Right ventricle myocardium inferior (tissue), 1 donor: Measurements from ENCODE around the gene SMURF2. TPM values are rescaled to one million over a fixed set of nuclear protein-coding genes. Genes with fewer than 3 reads are reported as not detected.

ENCODE experiments used
- ATAC-seq: fragments of 200-7000 bp; cut with Tn5 transposase; one replicate; pipeline ENCODE4 v1.9.1; 2020; ENCODE audit warnings: mild to moderate bottlenecking, moderate library complexity
- DNase-seq: peaks from one replicate; pipeline ENCODE4 v3.0.0; 2021; ENCODE audit errors: missing footprints
- intact Hi-C: fragments of 100-400 bp; cut with DNase I; formaldehyde crosslinking; loops from one replicate; pipeline ENCODE4 v1.11.0; 2022
- long read RNA-seq: library from polyadenylated mRNA; unstranded; transcript quantifications from one replicate; pipeline ENCODE4 v2.0.0, GENCODE V29; 2021
- total RNA-seq: library from RNA; stranded (reverse); fragmentation: NEBNext Ultra II Directional; extraction: Animal tissue kit (Norgen Biotek cat#: 25700); gene quantifications from one replicate; pipeline ENCODE4 v1.2.1, GENCODE V29; 2021
- donor health status: DM: no; HTN: yes; CAD: no; lungs with severe emphysema.

The SMURF2 gene
- 12.3 TPM for total RNA-seq
- long read RNA-seq, partial matches to known transcripts = 1 of 1 reads
- long read RNA-seq, other reads (novel, unspliced or antisense) = 0 of 1 reads

DNA sequence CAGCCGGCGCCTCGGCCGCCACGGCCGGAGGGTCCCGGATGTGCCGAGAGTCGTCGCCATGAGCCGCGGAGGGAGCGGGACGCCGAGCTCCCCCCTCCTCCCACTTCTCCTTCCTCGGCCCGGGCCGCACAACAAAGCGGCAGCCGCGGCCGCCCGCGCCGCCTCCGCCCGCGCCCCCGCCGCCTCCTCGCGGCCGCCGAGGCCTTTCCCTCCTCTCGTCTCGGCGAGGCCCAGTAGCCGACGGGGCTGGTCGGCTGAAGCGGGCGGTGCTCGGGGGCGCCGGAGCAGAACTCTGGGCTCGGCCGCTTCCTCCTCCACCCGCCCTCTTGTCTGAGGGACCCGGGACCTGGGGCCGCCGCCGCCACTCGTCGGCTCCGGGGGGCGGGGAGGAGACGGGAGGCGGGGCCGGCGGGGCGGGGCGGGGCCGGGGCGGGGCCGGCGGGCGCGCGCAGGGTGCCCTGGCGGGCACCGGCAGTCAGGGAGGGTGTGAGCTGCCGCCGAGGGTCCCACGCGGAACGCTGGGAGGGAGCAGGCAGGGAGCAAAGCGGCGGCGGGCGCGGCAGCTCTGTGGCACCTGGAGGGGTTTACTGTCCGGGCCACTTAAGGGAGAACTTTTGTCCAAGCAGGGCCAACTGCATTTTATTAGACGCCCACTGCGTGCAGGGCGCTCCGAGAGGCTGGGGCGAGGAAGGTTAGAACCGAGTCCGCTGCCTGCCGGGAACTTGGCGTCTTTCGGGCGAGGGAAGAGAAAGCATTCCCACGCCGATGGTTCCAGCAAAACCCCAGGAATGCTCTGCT lies at the start of gene SMURF2:
Gene SMURF2 (minus strand): TSS at position 332 of the 798 bp plus-strand sequence. CDS start 427 bp downstream, outside the sequence.
- intact Hi-C loops = loop anchor here (5.0 kb wide), 1 partner anchor 75 kb away; no protein-coding TSS in a partner anchor
- ATAC-seq = peak; percentile 95
- peak; percentile 92 for DNase-seq

DNA sequence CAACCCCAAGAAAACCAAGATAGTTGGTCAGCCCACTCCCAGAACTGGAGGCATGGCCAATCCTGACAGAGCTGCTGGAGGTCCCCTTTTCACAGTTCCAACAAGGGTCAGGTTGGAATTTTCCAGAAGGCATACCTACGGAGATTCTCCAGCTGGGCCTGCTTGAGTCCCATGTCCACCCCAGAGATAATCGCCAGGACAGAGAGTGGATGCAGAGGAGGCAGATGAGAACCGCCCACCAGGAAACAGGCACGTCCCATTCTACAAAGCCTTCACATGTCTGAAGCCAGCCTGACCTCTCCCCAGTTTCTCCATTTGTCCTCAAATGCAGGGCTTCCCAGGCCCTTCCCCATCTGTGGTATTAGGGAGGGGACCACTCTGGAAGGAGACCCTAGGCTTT lies 47.4 kb upstream of the SMURF2 start:
- DNase-seq (no peak), ATAC-seq (no peak)
- intact Hi-C loops = no loop called here

DNA sequence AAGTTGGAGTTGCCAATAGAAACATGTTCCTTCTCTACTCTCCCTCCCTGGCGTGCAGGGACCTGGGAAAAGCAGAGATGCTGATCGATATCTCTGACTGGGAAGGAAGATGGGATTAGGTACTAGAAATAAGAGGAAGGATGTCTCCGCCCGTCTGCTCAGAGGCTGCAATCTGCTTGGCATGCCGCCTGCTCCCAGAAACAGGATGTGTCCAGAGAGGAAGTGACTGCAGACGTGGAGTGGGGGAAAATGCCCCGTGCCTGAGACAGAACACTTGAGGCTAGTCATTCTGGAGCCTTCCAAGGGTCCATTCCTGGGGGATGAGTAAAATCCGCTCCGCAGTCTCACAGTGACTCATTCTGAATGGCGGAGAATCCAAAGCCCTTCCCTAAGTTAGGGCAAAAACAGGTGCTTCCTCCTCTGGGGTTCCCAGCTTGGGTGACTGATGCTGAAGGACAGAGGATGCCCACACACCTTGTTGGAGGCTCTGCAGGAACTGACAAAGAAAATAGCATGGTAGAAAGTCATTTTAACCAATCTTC lies 45.0 kb upstream of the SMURF2 start:
- DNase-seq = peak; percentile 94
- ATAC-seq = peak; percentile 86
- intact Hi-C loops = no loop called here

DNA sequence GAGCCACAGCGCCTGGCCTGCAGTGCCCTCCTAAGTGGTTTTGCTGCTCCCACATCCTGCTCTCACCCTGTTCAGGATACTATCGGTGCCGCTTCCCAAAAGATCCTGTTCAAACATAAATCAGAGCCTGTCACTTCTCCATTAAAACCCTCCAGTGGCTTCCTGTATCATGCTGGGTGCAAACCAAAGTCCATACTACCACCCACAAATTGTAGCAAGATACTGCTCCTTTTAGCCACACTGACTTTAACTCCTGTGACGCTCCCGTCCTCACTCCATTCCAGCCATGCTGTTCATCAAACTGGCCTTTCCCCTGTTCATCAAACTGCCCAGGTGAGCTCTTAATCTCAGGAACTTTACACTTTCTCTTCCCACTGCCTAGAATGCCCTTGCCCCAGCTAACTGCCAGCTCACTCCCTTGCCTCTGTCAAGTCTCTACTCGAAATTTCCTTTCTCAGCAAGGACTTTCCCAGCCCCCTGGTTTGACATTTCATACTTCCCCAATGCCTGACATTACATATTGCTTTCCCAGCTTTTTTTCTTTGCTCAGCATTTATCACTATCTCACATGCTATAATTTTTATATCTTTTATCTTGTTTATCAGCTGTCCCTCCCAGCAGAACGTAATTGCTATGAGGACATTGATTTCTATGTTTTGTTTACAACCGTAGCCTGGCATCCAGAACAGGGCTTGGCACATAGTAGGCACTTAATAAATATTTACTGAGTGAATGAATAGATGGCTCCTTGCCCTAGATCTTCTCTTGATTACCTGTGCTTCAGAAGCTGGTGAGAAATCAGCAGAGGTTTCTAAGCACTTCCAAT lies 44.3 kb upstream of the SMURF2 start:
- DNase-seq (no peak), ATAC-seq (no peak)
- intact Hi-C loops = no loop called here

DNA sequence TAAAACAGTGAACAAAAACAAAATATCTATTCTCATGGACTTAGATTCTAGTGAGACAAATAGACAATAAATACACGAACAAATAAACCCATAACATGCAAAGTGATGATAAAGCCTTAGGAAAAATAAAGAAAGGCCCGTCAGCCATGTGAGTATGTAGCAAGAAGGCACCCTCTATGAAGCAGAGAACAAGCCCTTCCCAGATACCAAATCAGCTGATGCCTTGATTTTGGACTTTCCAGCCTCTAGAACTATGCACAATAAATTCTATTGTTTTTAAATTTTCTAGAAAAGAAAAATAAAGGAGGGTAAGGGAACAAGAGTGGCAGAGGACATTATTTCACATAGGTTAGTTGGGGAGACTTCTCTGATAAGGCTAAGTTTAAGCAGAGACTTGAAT lies 40.7 kb upstream of the SMURF2 start:
- no peak for DNase-seq
- ATAC-seq = no peak
- intact Hi-C loops = no loop called here

DNA sequence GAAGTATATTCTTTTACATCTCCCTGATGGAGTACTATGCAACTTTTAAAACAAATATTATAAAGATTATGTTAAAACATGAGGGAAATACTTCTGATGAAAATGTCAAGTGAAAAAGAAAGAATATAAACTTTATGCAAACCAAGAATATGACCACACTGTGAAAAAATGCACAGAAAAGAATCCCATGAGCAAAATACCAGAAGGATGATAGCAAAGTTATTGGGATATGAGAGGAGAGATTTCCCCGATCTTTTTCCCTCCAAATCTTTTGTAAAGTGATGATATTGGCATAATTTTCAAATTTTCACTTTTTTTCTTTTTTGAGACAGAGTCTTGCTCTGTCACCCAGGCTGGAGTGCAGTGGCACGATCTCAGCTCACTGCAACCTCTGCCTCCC lies 36.6 kb upstream of the SMURF2 start:
- ATAC-seq = no peak
- intact Hi-C loops = no loop called here
- no peak for DNase-seq

DNA sequence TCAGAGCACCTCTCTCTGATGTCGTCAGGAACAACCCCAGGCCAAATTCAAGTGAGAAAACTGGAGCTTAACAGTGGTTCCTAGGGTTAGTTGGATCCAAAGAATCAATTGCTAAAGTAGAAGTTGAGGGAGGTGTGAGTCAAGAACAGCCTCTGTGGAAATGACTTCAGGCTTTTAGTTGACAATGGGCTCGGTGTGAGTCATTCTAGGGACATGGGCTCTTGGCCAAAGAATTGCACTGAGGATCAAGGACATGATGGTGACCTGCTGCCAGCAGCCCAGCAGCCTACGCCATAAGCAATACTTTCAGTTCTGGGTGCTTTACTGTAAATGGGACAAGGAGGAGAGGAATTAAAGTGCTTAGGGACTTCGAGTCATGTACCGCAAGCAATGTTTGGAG lies 32.1 kb upstream of the SMURF2 start:
- intact Hi-C loops = no loop called here
- DNase-seq (peak; percentile 75), ATAC-seq (peak; percentile 90)

DNA sequence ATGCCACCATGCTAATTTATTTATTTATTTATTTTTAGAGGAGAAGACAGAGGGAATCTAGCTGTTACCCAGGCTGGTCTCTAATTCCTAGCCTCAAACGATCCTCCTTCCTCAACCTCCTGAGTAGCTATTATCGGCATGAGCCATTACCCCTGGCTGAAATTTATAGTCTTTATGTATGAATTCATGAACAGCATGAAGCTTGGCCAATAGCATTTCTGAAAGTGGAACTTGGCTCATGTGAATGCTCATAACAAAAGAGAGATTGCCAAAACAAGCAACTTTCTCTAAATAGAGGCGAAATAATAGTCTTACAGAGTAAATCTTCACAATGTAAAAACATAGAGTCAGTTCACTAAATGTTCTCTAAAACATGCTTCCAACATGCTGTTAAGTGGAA lies 30.1 kb upstream of the SMURF2 start:
- intact Hi-C loops = no loop called here
- ATAC-seq (no peak), DNase-seq (no peak)

DNA sequence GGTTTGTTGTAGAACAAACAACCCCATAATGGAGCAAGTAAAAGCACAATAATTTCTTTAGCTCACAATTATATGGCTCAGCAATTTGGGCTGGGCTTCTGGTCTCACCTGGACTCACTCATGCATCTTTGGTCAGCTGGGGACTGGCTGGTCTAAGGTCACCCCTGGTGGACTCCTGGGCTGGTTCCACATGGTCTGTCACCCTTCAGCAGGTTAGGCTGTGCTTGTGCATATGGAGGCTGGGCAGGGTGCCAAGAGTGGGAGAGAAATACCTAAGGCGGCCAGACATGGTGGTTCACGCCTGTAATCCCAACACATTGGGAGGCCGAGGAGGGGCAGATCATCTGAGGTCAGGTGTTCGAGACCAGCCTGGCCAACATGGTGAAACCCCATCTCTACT lies 27.0 kb upstream of the SMURF2 start:
- ATAC-seq = no peak
- intact Hi-C loops = no loop called here
- no peak for DNase-seq

DNA sequence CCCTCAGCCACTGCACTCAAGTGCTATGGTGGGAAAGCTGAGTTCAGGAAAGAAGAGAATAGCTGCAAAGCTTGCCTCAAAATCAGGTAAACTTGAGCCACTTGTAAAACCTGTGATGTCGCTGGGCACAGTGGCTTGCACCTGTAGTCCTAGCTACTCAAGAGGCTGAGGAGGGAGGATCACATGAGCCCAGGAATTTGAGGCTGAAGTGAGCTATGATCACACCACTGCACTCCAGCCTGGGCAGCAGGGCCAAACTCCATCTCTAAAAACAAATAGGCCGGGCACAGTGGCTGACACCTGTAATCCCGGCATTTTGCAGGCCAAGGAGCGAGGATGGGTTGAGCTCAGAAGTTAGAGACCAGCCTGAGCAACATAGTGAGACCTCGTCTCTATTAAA lies 26.4 kb upstream of the SMURF2 start:
- intact Hi-C loops = no loop called here
- DNase-seq = no peak
- no peak for ATAC-seq

DNA sequence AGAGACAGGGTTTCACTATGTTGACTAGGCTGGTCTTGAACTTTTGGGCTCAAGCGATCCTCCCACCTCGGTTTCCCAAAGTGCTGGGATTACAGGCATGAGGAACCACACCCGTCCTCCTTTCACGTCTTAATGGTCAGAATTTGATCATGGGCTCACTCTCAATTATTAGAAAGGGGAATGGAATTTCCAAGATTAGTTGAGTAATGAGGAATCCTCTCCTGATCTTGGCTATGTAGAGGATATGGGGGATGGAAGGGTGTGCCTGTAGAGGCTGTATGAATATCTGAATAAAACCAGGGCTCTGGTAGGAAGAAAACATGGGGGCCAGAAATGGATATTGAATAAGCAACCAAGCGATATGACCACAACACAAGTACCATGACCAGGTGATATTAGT lies 25.9 kb upstream of the SMURF2 start:
- intact Hi-C loops = no loop called here
- ATAC-seq = no peak
- no peak for DNase-seq

DNA sequence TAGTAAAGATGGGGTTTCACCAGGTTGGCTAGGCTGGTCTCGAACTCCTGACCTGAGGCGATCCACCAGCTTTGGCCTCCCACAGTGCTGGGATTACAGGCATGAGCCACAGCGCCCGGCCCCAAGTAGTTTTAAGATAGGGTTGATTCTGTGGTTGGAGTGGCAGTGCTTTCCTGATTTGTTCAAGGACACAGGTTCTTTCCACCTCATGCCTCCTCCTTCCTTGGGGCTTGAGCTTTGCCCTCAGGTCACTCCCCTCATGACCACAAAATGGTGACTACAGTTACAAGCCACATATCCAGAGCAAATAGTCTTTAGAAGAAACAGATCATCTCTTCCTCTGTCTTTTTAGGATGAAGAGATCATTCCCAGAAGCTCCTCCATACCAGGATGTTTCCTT lies 25.3 kb upstream of the SMURF2 start:
- DNase-seq (no peak), ATAC-seq (no peak)
- intact Hi-C loops = no loop called here

DNA sequence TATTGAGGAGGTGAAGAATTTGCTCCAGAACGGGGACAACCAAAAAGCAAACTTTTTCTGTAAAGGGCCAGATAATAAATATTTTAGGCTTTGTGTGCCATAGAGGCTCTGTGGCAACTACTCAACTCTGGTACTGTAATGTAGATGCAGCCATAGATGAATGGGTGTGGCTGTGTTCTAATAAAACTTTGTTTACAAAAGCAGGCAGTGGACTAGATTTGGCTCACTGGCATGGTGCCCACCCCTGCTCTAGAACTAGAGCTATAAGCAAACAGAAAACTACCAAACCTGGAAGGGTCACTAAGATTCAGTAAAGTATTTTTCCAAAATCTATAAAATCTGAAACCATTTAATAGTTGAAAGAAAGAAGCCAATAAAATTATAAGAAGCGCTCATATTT lies 24.6 kb upstream of the SMURF2 start:
- ATAC-seq = no peak
- intact Hi-C loops = no loop called here
- no peak for DNase-seq

DNA sequence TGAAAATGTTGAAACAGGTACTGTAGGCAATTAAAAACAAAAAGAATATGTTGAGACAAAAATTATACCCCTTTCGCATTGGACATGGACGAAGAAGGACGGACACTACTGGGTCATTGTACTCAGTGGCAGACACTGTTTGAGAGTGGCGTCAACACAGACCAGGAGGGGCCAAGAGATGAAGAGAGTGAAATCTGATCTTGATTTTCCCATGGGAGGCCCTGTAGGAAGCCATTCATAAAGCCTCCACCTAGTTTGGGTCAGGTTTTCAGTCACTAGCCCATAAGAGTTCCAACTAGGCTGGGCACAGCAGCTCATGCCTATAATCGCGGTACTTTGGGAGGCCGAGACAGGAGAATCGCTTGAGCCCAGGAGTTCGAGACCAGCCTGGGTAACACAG lies 23.6 kb upstream of the SMURF2 start:
- intact Hi-C loops = no loop called here
- DNase-seq = no peak
- no peak for ATAC-seq

DNA sequence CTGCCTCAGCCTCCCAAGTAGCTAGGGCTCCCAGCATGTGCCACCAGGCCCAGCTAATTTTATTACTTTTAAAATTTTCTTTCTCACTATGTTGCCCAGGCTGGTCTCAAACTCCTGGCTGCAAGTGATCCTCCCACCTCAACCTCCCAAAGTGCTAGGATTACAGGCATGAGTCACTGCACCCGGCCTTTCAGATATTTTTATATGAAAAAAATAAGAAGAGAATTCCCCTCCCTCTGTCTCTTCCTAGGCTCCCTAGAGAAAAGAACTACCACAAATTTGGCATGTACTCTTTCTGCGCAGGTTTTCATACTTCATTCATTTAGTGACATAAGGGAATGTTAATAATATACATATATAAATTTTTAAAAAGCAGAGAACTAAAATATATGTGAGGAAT lies 21.7 kb upstream of the SMURF2 start:
- no peak for ATAC-seq
- intact Hi-C loops = no loop called here
- DNase-seq = no peak

DNA sequence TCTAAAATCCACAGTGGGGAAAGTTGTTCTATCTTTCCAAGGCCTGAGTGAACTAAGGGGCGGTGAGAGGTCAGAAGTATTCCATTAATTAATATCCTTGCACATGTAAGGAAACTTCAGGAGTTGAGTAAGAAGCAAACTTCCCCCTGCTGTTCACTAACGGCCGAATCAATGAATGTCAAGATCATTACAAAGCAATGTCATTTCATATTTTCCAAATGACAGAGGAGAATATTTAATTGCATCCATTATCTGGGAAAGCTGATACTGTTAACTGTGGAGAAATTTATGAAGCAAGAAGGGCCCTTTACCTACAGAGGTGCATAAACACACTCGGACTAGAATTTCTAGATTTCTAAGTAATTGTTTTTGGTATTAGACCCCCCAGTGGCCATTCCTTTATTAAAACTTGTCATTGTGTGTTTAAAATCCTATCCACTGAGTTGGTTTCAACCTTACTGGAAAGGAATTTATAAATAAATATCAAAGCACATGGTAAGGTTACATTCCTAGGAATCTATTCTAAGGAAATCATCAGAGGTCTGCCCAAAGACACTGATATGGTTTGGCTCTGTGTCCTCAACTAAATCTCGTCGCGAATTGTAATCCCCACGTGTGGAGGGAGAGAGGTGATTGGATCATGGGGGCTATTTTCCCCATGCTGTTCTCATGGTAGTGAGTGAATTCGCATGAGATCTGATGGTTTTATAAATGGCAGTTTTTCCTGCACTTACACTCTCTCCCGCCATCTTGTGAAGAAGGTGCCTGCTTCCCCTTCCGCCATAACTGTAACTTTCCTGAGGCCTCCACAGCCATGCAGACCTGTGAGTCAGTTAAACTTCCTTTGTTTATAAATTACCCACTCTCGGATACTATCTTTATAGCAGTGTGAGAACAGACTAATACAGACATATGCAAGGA lies 20.4 kb upstream of the SMURF2 start:
- intact Hi-C loops = no loop called here
- DNase-seq (no peak), ATAC-seq (no peak)

DNA sequence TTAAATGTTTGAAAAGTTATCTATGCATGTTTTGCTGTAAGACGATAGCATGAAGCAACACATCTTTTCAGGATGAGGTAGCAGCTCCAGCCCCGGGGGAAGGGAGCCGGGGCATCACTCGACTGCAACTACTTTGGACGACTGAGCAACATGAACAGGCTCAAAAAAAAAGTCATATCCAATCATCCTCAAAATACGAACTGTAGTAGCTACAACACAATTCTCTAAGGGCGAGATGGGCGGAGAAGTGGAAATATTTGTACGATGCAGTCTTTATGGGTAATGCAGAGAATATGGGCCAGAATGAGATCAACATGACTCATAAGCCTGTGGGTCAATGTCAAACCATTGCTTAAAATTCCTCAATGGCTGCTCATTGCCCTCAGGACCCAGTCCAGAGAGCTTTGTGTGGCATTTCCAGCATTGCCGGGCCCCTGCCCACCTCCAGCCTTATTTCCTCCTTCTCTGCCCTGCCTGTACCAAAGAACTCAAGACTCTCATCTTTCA lies 17.7 kb upstream of the SMURF2 start:
- intact Hi-C loops = no loop called here

DNA sequence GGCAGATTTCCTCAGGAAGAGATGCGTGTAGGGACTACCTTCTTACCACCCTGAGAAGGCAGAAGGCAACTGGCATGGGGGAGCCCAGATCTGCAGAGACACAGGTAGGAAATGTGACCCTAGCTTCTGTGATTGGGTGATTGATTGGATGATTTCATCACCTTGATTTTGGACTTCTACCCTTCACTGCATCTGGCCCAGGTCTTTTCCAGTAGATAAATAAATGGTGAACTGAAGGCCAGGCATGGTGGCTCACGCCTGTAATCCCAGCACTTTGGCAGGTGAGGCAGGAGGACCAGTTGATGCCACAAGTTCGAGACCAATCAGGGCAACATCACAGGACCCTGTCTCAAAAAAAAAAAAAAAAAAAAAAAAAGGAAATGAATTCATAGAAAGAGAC lies 14.7 kb upstream of the SMURF2 start:
- DNase-seq (no peak), ATAC-seq (no peak)
- intact Hi-C loops = no loop called here

More for the DNA sequence above, 17.7 kb upstream of the SMURF2 start:
- DNase-seq = no peak
- peak; percentile 60 for ATAC-seq
